HG03439 (cell line): Measurements from ENCODE around the gene CTCF.

Experiments
- ATAC-seq: cut with Tn5 transposase; IDR thresholded peaks from one replicate; pipeline ENCODE4 v1.9.1; 2021; ENCODE audit warnings: mild to moderate bottlenecking, moderate library complexity; ENCODE audit not compliant: unreplicated experiment

CTCF gene

GRCh38 chr16:67547423-67548264 lies 14.7 kb upstream of the CTCF start:
- no peak for ATAC-seq

GRCh38 chr16:67548265-67549126 lies 13.8 kb upstream of the CTCF start:
- ATAC-seq: no peak

- no peak for ATAC-seq
Observed at GRCh38 chr16:67549240-67549639, 13.1 kb upstream of the CTCF start.

GRCh38 chr16:67549936-67550335 lies 12.4 kb upstream of the CTCF start:
- ATAC-seq: no peak

GRCh38 chr16:67551091-67551490 lies 11.2 kb upstream of the CTCF start:
- ATAC-seq: no peak

- no peak for ATAC-seq
Observed at GRCh38 chr16:67551972-67552371, 10.4 kb upstream of the CTCF start.

- ATAC-seq: no peak
Observed at GRCh38 chr16:67552476-67552875, 9.8 kb upstream of the CTCF start.

GRCh38 chr16:67555795-67556212 lies 6.5 kb upstream of the CTCF start:
- ATAC-seq: no peak

GRCh38 chr16:67558859-67559258 lies 3.5 kb upstream of the CTCF start:
- ATAC-seq: no peak

- no peak for ATAC-seq
Observed at GRCh38 chr16:67560827-67561342, 1.4 kb upstream of the CTCF start.

GRCh38 chr16:67561501-67561823 lies 864 bp upstream of the CTCF start:
- ATAC-seq: no peak

- ATAC-seq: peak; percentile 72
Observed at GRCh38 chr16:67561824-67562525, 351 bp upstream of the CTCF start.

GRCh38 chr16:67562918-67563707 lies 787 bp downstream of the CTCF start:
- peak; percentile 15 for ATAC-seq

- no peak for ATAC-seq
Observed at GRCh38 chr16:67563708-67564468, 1.6 kb downstream of the CTCF start.

GRCh38 chr16:67565470-67566100 lies 3.3 kb downstream of the CTCF start:
- no peak for ATAC-seq

GRCh38 chr16:67571464-67571863 lies 9.1 kb downstream of the CTCF start:
- ATAC-seq: no peak

GRCh38 chr16:67571981-67572431 lies 9.7 kb downstream of the CTCF start:
- ATAC-seq: no peak

GRCh38 chr16:67579686-67580085 lies 17.4 kb downstream of the CTCF start:
- ATAC-seq: no peak

GRCh38 chr16:67580202-67580601 lies 17.9 kb downstream of the CTCF start:
- ATAC-seq: no peak
